HG03521 (cell line): ENCODE data around the gene CPT1A.

Experiments
- ATAC-seq: cut with Tn5 transposase; IDR thresholded peaks from one replicate; pipeline ENCODE4 v1.9.1; 2021; ENCODE audit warnings: mild to moderate bottlenecking, moderate library complexity; ENCODE audit not compliant: unreplicated experiment

The CPT1A gene

GRCh38 chr11:68763181-68763721, 78.5 kb downstream of the CPT1A start:
- no peak for ATAC-seq

DNA sequence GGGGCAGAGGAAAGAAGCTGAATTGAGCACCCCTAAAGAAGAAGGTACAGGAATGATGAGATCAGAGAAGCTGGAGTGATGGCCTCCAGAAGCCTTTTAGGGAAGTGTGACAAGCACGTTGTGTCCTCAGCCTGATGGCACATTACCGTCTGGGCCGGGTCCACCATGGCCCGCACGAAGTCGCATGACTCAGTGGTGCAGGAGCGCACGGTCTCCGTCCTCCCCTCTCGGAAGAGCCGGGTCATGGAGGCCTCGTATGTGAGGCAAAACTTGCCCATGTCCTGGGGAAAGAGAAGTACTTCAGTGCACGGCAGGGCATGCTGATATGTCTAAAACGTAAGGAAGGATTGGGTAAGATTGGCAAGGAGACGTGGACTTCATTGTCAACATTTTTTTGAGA, 79.2 kb downstream of the CPT1A start:
- ATAC-seq: no peak

DNA sequence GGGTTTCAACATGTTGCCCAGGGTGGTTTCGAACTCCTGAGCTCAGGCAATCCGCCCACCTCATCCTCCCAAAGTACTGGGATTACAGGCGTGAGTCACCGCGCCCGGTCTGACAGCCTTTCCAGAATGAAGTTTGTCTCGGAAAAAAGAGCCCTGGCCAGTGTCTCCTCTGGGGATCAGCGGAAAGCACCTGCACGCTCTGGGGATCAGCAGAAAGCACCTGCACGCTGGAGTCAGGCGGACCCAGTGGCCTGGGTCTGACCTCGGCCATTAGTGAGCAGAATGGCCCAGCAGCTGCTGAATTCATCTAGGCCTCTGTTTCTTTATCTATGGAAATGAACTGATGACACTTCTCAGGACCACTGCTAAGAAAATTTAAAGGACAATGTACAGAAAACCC, 79.9 kb downstream of the CPT1A start:
- no peak for ATAC-seq

GRCh38 chr11:68759991-68760390, 81.7 kb downstream of the CPT1A start:
- no peak for ATAC-seq

GRCh38 chr11:68757711-68758110, 84.0 kb downstream of the CPT1A start:
- ATAC-seq: no peak

- no peak for ATAC-seq
Measured at GRCh38 chr11:68756171-68756766, 85.4 kb downstream of the CPT1A start.

- ATAC-seq: no peak
Measured at GRCh38 chr11:68753300-68753699, 88.4 kb downstream of the CPT1A start.

- no peak for ATAC-seq
Measured at GRCh38 chr11:68751331-68751856, 90.3 kb downstream of the CPT1A start, which contains the start of gene TESMIN. TSS of gene TESMIN (minus strand) at chr11:68751520. CDS start at chr11:68750660, 860 bp downstream.

GRCh38 chr11:68751004-68751325, 90.8 kb downstream of the CPT1A start:
- no peak for ATAC-seq

- no peak for ATAC-seq
Measured at GRCh38 chr11:68750195-68751003, 91.3 kb downstream of the CPT1A start.

DNA sequence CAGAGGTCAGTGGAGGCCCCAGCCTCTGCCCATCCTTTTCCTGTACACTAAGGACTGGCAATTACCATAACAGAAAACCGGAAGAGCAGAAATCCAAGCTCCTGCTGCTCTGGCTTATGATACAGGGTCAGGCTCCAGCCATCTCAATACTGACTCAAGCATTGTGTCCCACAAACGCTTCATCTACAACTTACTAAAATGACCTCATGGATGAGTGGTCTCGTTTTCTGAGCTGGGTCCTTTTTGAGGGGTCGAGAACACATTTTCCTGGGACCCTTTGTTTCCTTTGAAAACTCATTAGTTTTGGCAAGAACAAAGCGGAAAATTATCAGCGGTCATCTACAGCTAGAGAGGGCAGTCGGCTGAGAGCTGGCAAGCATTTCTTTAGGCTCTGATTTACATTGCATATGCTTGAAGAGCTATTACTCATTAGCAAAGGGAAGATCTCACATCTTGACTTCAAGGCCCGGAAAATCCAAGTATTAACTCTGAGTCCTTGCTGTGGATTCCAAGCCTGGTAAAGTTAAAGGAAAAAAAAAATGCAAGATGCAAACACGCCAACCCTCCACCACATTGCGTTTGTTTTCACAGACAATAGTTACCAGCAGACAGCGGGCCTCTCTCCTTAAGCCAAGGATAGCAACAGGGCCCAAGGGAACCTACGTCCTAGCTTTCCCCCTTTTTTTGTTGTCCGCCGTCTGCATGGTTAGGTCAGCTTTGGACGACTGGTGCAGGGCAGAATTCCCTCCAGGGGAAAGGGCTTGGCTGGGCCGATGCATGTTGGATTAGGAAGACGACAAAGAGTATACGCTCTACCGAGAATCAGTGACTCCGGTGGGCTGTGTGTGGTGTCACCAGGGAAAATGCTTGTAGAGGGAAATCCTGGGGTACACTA, 92.2 kb downstream of the CPT1A start:
- ATAC-seq: no peak

- no peak for ATAC-seq
Measured at GRCh38 chr11:68748061-68748460, 93.7 kb downstream of the CPT1A start.

- ATAC-seq: no peak
Measured at GRCh38 chr11:68743539-68743938, 98.2 kb downstream of the CPT1A start.

DNA sequence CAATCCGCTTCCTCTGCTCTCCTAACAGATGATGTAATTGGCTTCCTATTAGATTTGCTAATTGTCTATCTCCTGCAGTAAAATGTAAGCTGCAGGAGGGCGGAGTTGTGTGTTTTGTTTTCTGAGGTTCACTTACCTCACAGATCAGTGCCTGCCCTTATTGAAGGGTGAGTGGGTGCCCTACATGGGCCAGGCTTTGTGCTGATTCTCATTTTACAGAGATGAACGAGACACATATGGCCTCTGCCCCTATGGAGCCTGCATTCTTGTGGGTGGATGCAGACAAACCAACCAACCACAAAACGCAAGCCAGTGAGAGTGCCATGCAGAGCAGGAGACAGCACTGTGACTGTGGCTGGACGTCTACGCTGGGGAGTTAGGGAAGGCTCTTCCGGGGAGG, 100.3 kb downstream of the CPT1A start:
- ATAC-seq: no peak

- no peak for ATAC-seq
Measured at GRCh38 chr11:68735646-68736045, 106.1 kb downstream of the CPT1A start.

GRCh38 chr11:68735125-68735524, 106.6 kb downstream of the CPT1A start:
- ATAC-seq: no peak

DNA sequence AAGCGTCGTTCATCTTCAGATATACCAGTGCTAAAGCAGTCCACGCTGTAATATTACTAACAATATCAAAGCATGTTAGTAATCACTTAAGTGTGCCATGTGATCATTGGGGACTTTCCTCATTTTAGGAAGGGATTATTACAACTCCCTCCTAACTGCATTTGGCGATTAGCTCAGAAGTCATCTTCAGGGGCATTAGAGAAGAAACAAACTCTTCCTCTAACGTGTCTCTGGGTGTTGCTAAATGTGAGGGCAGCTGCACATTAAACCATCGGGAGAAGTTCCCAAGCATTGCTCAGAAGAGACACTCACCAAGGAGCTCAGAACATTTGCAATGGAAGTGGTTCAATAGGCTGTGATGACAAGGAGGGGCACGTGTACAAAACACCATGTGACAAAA, 107.6 kb downstream of the CPT1A start:
- ATAC-seq: no peak

DNA sequence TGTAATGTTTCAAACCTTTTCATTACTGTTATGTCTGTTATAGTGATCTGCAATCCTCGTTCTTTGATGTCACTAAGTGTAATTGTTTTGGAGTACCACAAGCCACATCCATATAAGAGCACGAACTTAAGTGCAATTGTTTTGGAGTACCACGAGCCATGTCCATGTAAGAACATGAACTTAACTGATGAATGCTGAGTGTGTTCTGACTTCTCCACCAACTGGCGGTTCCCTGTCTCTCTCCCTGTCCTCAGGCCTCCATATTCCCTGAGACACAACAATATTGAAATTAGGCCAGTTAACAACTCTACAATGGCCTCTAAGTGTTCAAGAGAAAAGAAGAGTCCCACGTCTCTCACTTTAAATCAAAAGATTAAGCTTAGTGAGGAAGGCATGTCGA, 113.9 kb downstream of the CPT1A start:
- ATAC-seq: no peak

GRCh38 chr11:68724293-68724692, 117.4 kb downstream of the CPT1A start:
- no peak for ATAC-seq

DNA sequence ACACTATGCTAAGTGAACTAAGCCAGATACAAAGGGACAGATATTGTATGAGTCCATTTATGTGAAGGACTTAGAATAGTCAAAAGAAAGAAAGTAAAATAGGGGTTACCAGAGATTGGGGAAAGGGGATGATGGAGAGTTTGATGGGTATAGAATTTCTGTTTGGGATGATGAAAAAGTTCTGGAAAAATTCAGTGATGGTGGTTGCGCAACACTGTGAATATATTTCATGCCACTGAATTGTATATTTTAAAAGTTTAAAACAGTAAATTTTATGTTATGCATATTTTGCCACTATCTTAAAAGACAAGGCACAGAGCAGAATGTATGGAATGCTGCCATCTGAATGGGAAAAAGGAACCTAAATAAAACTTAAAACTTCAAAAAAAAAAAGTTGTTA, 119.6 kb downstream of the CPT1A start:
- ATAC-seq: no peak

DNA sequence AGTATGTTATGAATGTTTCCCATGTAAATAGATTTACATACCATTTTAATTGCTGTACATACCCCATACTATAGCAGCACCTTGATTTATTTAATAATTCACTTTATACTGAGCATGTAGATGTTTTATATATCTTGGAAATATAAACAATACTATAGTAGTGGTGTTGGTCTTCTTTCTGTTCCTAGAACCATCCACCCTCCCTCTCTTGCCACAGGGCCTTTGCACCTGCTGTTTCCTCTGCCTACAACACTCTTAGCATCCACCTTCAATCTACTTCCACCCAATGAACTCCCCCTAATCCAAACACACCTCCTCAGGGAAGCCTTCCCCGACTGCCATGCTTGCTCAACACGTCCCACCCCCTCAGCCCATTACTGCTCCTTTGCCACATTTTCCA, 120.6 kb downstream of the CPT1A start:
- ATAC-seq: no peak
